ENCODE data around the gene C2orf76.

The C2orf76 gene

GRCh38 chr2:119333833-119334232, 32.8 kb downstream of the C2orf76 start:
- no peak for DNase-seq

GRCh38 chr2:119333360-119333759, 33.3 kb downstream of the C2orf76 start:
- no peak for DNase-seq

GRCh38 chr2:119332953-119333352, 33.7 kb downstream of the C2orf76 start:
- no peak for DNase-seq

- no peak for DNase-seq
Observed at GRCh38 chr2:119327431-119327830, 39.2 kb downstream of the C2orf76 start.

GRCh38 chr2:119326938-119327337, 39.7 kb downstream of the C2orf76 start:
- DNase-seq, result no peak

- DNase-seq, result no peak
Observed at GRCh38 chr2:119324685-119325270, 41.9 kb downstream of the C2orf76 start.

- DNase-seq, result no peak
Observed at GRCh38 chr2:119323459-119323858, 43.2 kb downstream of the C2orf76 start.

GRCh38 chr2:119319593-119319992, 47.0 kb downstream of the C2orf76 start:
- no peak for DNase-seq

- DNase-seq, result no peak
Observed at GRCh38 chr2:119317554-119317953, 49.1 kb downstream of the C2orf76 start.

GRCh38 chr2:119316066-119316465, 50.6 kb downstream of the C2orf76 start:
- no peak for DNase-seq

- DNase-seq, result no peak
Observed at GRCh38 chr2:119315241-119315925, 51.3 kb downstream of the C2orf76 start.

- no peak for DNase-seq
Observed at GRCh38 chr2:119311831-119312230, 54.8 kb downstream of the C2orf76 start.

GRCh38 chr2:119311371-119311770, 55.3 kb downstream of the C2orf76 start:
- no peak for DNase-seq

- no peak for DNase-seq
Observed at GRCh38 chr2:119308793-119309330, 57.8 kb downstream of the C2orf76 start.

GRCh38 chr2:119307419-119308140, 59.1 kb downstream of the C2orf76 start:
- DNase-seq, result no peak

GRCh38 chr2:119306196-119306590, 60.4 kb downstream of the C2orf76 start:
- DNase-seq, result no peak

- DNase-seq, result no peak
Observed at GRCh38 chr2:119305497-119306195, 61.0 kb downstream of the C2orf76 start.

- no peak for DNase-seq
Observed at GRCh38 chr2:119304847-119305246, 61.8 kb downstream of the C2orf76 start.

- DNase-seq, result no peak
Observed at GRCh38 chr2:119301413-119301812, 65.2 kb downstream of the C2orf76 start.

GRCh38 chr2:119295688-119296375, 70.8 kb downstream of the C2orf76 start:
- no peak for DNase-seq

GRCh38 chr2:119294671-119295070, 72.0 kb downstream of the C2orf76 start:
- no peak for DNase-seq

- no peak for DNase-seq
Observed at GRCh38 chr2:119293900-119294299, 72.7 kb downstream of the C2orf76 start.

GRCh38 chr2:119293254-119293653, 73.4 kb downstream of the C2orf76 start:
- DNase-seq, result no peak
